Endothelial cell of umbilical vein (primary cell): ENCODE measurements around the gene STX8. TPM values are rescaled to one million over a fixed set of nuclear protein-coding genes. Genes with fewer than 3 reads are reported as not detected.

Source experiments
- BruUV-seq: library from RNA; stranded (reverse); fragments of 400-500 nt; replicated peaks from 2 replicates; lab custom pipeline; 2021; lab: Mats Ljungman, UMichigan
- CTCF ChIA-PET: fragments of 300-600, 350-600 bp; sonication (Branson Sonifier 250); formaldehyde crosslinking; loops from one replicate; lab custom pipeline; 2021; ENCODE audit warnings: antibody characterized with exemption, inconsistent platforms; lab: Charles Lee
- POLR2A ChIA-PET: fragments of 300-600, 350-600 bp; sonication (Branson Sonifier 250); formaldehyde crosslinking; loops from one replicate; lab custom pipeline; 2021; ENCODE audit warnings: antibody characterized with exemption, inconsistent platforms; lab: Charles Lee
- DNase-seq: peaks from one replicate; pipeline ENCODE4 v3.0.0-alpha.2; 2011; ENCODE audit warnings: low read depth, low spot score
- FAIRE-seq: peaks from 2 replicates; lab custom pipeline; 2011; peaks lifted over from hg19 to GRCh38; lab: Jason Lieb, UNC
- H2AFZ ChIP-seq: 2 replicates; pipeline ENCODE4 v1.6.0; 2012; ENCODE audit warnings: low read depth, low read length, control low read depth, inconsistent platforms
- H3K27ac ChIP-seq: 2 replicates; pipeline ENCODE4 v1.5.1; 2011; ENCODE audit warnings: low read depth, mild to moderate bottlenecking, control low read depth, low read length, moderate library complexity; ENCODE audit not compliant: insufficient read depth
- H3K27me3 ChIP-seq, 2 experiments: 2 replicates each; pipeline versions ENCODE4 v1.6.0 to v1.6.1; 2011; ENCODE audit warnings: low read length in 2 of 2, mixed read lengths in 1 of 2; ENCODE audit not compliant: control insufficient read depth in 2 of 2, insufficient read depth in 2 of 2
- H3K36me3 ChIP-seq, 2 experiments: 2 replicates in 1 of 2; 3 replicates in 1 of 2; pipeline ENCODE4 v1.5.1; 2011; ENCODE audit warnings: low read length in 2 of 2, mild to moderate bottlenecking in 1 of 2, moderate library complexity in 1 of 2; ENCODE audit not compliant: control insufficient read depth in 2 of 2, insufficient read depth in 2 of 2; ENCODE audit errors: extremely low read depth in 1 of 2
- H3K4me1 ChIP-seq: 3 replicates; pipeline ENCODE4 v1.5.1; 2011; ENCODE audit warnings: mild to moderate bottlenecking, low read length; ENCODE audit not compliant: control insufficient read depth, insufficient read depth; ENCODE audit errors: extremely low read depth
- H3K4me2 ChIP-seq: 2 replicates; pipeline ENCODE4 v1.6.1; 2011; ENCODE audit warnings: low read length, control low read depth, mixed read lengths; ENCODE audit not compliant: insufficient read depth
- H3K4me3 ChIP-seq, 3 experiments: fragments of 200-600 bp in 1 of 3; sonication (generic), shearing (Covaris generic) in 1 of 3; replicated peaks in 1 of 3; 2 replicates each; pipeline ENCODE4 v1.5.1; 2011 to 2016; ENCODE audit warnings: control low read depth in 3 of 3, low read length in 3 of 3, mild to moderate bottlenecking in 2 of 3, inconsistent platforms in 1 of 3, low read depth in 1 of 3, moderate library complexity in 1 of 3; ENCODE audit not compliant: insufficient read depth in 1 of 3
- H3K79me2 ChIP-seq: 2 replicates; pipeline ENCODE4 v1.6.0; 2012; ENCODE audit warnings: low read length, inconsistent platforms; ENCODE audit not compliant: control insufficient read depth, insufficient read depth
- H3K9ac ChIP-seq: replicated peaks from 2 replicates; pipeline ENCODE3; 2011; ENCODE audit warnings: low read length, control low read depth; ENCODE audit not compliant: insufficient read depth; ENCODE audit errors: extremely low read depth
- H3K9me1 ChIP-seq: replicated peaks from 3 replicates; pipeline ENCODE4 v1.6.0; 2011; ENCODE audit warnings: mild to moderate bottlenecking, low read length; ENCODE audit not compliant: control insufficient read depth, insufficient read depth; ENCODE audit errors: extremely low read depth
- H3K9me3 ChIP-seq: replicated peaks from 2 replicates; pipeline ENCODE4 v1.5.1; 2012; ENCODE audit warnings: low read length, inconsistent platforms; ENCODE audit not compliant: control insufficient read depth, insufficient read depth
- H4K20me1 ChIP-seq: replicated peaks from 2 replicates; pipeline ENCODE3; 2011; ENCODE audit warnings: mild to moderate bottlenecking, low read length; ENCODE audit not compliant: control insufficient read depth, insufficient read depth; ENCODE audit errors: extremely low read depth
- CTCF ChIP-seq, 2 donors: IDR thresholded peaks; 1 replicate in 1 of 2; 2 replicates in 1 of 2; pipeline ENCODE4 v1.5.1; 2011; ENCODE audit warnings: low read length in 2 of 2, mild to moderate bottlenecking in 2 of 2, moderate library complexity in 2 of 2, control low read depth in 1 of 2, inconsistent platforms in 1 of 2, low read depth in 1 of 2; ENCODE audit not compliant: insufficient read depth in 1 of 2; ENCODE audit errors: extremely low read depth in 1 of 2
- EZH2 ChIP-seq: IDR thresholded peaks from 2 replicates; pipeline ENCODE4 v1.6.1; 2012; ENCODE audit warnings: borderline replicate concordance, low read depth, mild to moderate bottlenecking, moderate library complexity, low read length, inconsistent platforms; ENCODE audit not compliant: severe bottlenecking
- FOS ChIP-seq: IDR thresholded peaks from 2 replicates; pipeline ENCODE4 v1.6.1; 2011; ENCODE audit warnings: mild to moderate bottlenecking, low read length, moderate library complexity, borderline replicate concordance; ENCODE audit not compliant: insufficient read depth
- GATA2 ChIP-seq: IDR thresholded peaks from 2 replicates; pipeline ENCODE4 v1.7.0; 2011; ENCODE audit warnings: low read depth, mild to moderate bottlenecking, moderate library complexity, mixed read lengths, low read length; ENCODE audit not compliant: insufficient read length, insufficient read depth
- JUN ChIP-seq: IDR thresholded peaks from 2 replicates; pipeline ENCODE4 v1.6.1; 2011; ENCODE audit warnings: borderline replicate concordance, low read depth; ENCODE audit not compliant: insufficient read length, insufficient read depth
- MYC ChIP-seq: IDR thresholded peaks from one replicate; pipeline ENCODE4 v1.6.1; 2011; ENCODE audit warnings: mild to moderate bottlenecking, low read depth, low read length
- POLR2A ChIP-seq: IDR thresholded peaks from 2 replicates; pipeline ENCODE4 v1.6.1; 2012; ENCODE audit warnings: low read depth, mild to moderate bottlenecking, control low read depth, low read length
- POLR2AphosphoS5 ChIP-seq: IDR thresholded peaks from 2 replicates; pipeline ENCODE4 v1.6.1; 2012; ENCODE audit warnings: low read depth, mild to moderate bottlenecking, control low read depth, low read length, moderate library complexity; ENCODE audit not compliant: insufficient read depth
- dilution Hi-C: fragments of 300-500 bp; cut with MboI; formaldehyde crosslinking; loops from one replicate; pipeline ENCODE4 v1.15.0; 2019; ENCODE audit warnings: low sequenced_read_pairs; ENCODE audit not compliant: extremely low pct_ligation_motif_present
- intact Hi-C: fragments of 100-400 bp; cut with micrococcal nuclease; formaldehyde crosslinking; loops from one replicate; pipeline ENCODE4 v1.10.0; 2022
- polyA plus RNA-seq, 4 experiments: library from polyadenylated mRNA; depleted of rRNA in 3 of 4; stranded (reverse) in 3 of 4; unstranded in 1 of 4; fragments of >200 nt; gene quantifications; 2 replicates each; pipeline versions ENCODE4 v1.2.1 to v1.2.3, GENCODE V29; 2011 to 2012; ENCODE audit warnings: missing spikeins in 1 of 4
- total RNA-seq: library from RNA; stranded (reverse); gene quantifications from 2 replicates; pipeline ENCODE4 v1.2.3, GENCODE V29; 2021
- TF ChIP-seq, protein P1 (sequence below): IDR thresholded peaks from 2 replicates; pipeline ENCODE4 v1.6.1; 2011; ENCODE audit not compliant: insufficient read depth, insufficient read length

The STX8 gene
- total and polyA plus RNA-seq, 2 donors (not counting 3 experiments of a cell fraction or from before 2014, with no cell fraction given) = 25.9 to 67.3 TPM

DNA sequence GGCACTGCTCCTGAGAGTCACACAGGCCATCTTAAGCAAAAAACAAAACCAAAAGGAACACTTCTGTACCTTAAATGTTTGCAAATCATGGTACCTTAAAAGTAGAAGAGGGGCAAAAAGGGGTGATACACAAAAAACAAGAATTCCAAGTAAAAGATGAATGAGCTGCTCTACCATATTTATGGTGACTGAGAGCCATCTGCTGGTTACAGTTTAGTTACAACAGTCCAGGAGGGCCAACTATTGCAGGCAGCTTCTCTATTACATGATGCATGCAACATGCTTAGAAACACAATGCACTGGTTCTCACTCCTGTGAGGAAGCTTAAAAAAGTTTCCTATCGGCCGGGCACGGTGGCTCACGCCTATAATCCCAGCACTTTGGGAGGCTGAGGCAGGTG lies 53.5 kb downstream of the STX8 start:
- Histone ChIP-seq H3K9me1 (no peaks in the 10 kb centered on the region), H3K79me2 (no peaks in the 10 kb centered on the region), H3K4me3 (no peak overlapping the region), H3K36me3 (no peaks in the 10 kb centered on the region), H3K27me3 (no peaks in the 10 kb centered on the region), H3K4me2 (no peak overlapping the region), H3K27ac (no peak overlapping the region), H4K20me1 (no peaks in the 10 kb centered on the region), H3K4me1 (no peaks in the 10 kb centered on the region), H3K9ac (no peak overlapping the region), H3K9me3 (no peaks in the 10 kb centered on the region), H2AFZ (no peak overlapping the region)
- peak; percentile 89 for FAIRE-seq
- intact Hi-C loops = loop anchor here (1.0 to 10.0 kb wide), 4 partner anchors 120 to 627 kb away; no protein-coding TSS in a partner anchor
- BruUV-seq = no TSS peak
- CTCF ChIA-PET = interaction anchor here (0.6 to 5.3 kb wide), 38 partner anchors 8 to 634 kb away, joined by 3 to 106 read pairs (median 4); partner anchors contain the start of genes CFAP52, NTN1 and STX8
- dilution Hi-C loops = no loop called here
- peak; percentile 52 for DNase-seq
- POLR2A ChIA-PET = no interaction called here
- no peak for TF ChIP-seq GATA2
- TF ChIP-seq CTCF (IDR thresholded peaks at IDR 0.05; ENCODE audit: extremely low read depth in 1 of 2, insufficient read depth in 1 of 2, low read depth in 1 of 2, low read length in 2 of 2) = peak; percentile 30 to 56
- no peak for TF ChIP-seq POLR2AphosphoS5

DNA sequence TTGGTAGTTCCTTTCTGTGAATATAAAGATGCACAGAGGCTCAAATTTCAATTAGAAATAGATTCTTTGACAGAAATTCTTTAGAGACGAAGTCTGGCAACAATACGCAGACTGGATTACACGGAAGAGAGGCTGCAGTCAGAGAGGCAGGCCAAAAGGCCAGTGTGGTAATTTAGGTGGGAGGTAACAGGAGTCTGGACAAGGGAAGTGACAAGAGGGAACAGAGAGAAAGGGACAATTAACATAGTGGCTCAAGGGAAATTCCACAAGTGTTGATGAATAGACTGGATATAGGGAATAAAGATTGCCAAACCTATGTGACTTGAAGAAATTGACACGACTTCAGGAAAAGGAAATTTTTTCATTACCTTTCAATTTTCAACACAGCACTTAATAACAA lies 54.6 kb downstream of the STX8 start:
- POLR2A ChIA-PET = no interaction called here
- dilution Hi-C loops = no loop called here
- Histone ChIP-seq H3K27me3 (no peaks in the 10 kb centered on the region), H3K4me1 (no peaks in the 10 kb centered on the region), H2AFZ (no peak overlapping the region), H3K27ac (no peak overlapping the region), H3K36me3 (no peaks in the 10 kb centered on the region), H3K9me1 (no peaks in the 10 kb centered on the region), H3K79me2 (no peaks in the 10 kb centered on the region), H3K4me2 (no peak overlapping the region), H3K4me3 (no peak overlapping the region), H4K20me1 (no peaks in the 10 kb centered on the region), H3K9ac (no peak overlapping the region), H3K9me3 (no peaks in the 10 kb centered on the region)
- intact Hi-C loops = loop anchor here (10.0 kb wide), 1 partner anchor 626 kb away; no protein-coding TSS in a partner anchor
- CTCF ChIA-PET = interaction anchor here (1.2 to 5.3 kb wide), 10 partner anchors 11 to 529 kb away, joined by 3 to 106 read pairs (median 7); no protein-coding TSS in a partner anchor
- DNase-seq = no peak
- TF ChIP-seq POLR2A = no peak
- no peak for TF ChIP-seq FOS
- TF ChIP-seq CTCF (IDR thresholded peaks at IDR 0.05; ENCODE audit: extremely low read depth in 1 of 2, insufficient read depth in 1 of 2, low read depth in 1 of 2, low read length in 2 of 2) = no peak
- no peak for TF ChIP-seq MYC
- no peak for TF ChIP-seq POLR2AphosphoS5
- TF ChIP-seq GATA2 = no peak
- TF ChIP-seq EZH2 = no peak
- no peak for TF ChIP-seq JUN
- TF ChIP-seq, protein P1, sequence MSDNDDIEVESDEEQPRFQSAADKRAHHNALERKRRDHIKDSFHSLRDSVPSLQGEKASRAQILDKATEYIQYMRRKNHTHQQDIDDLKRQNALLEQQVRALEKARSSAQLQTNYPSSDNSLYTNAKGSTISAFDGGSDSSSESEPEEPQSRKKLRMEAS = no peak
- BruUV-seq = no TSS peak
- FAIRE-seq = peak; percentile 33
